K562 (cell line): ENCODE data around the gene SUSD3. TPM values are rescaled to one million over a fixed set of nuclear protein-coding genes. Genes with fewer than 3 reads are reported as not detected.

ENCODE experiments used
- ARID1B ChIP-seq: fragments of 450-650 bp; IDR thresholded peaks from 2 replicates; pipeline ENCODE4 v1.6.1; 2016; ENCODE audit warnings: antibody characterized with exemption, mild to moderate bottlenecking, inconsistent platforms
- CREBBP ChIP-seq: IDR thresholded peaks from one replicate; pipeline ENCODE4 v1.6.1; 2012; ENCODE audit warnings: low read depth, mild to moderate bottlenecking, control low read depth, inconsistent platforms, low read length
- KLF16 ChIP-seq: IDR thresholded peaks from 2 replicates; pipeline ENCODE4 v1.6.1; 2016; ENCODE audit warnings: antibody characterized with exemption
- NFIC ChIP-seq: fragments of 450-650 bp; IDR thresholded peaks from 2 replicates; pipeline ENCODE4 v1.6.1; 2017; ENCODE audit warnings: mild to moderate bottlenecking, inconsistent platforms
- RCOR1 ChIP-seq, 2 experiments: IDR thresholded peaks; 2 replicates each; pipeline ENCODE4 v1.6.1; 2012; ENCODE audit warnings: low read depth in 2 of 2, low read length in 2 of 2, borderline replicate concordance in 1 of 2, improper control_type of control experiment in 1 of 2
- SNRNP70 ChIP-seq: fragments of 200-400 bp; formaldehyde crosslinking; optimal IDR thresholded peaks from 2 replicates; pipeline ENCODE3; 2017; ENCODE audit warnings: low read depth, low read length
- SRSF7 ChIP-seq: fragments of 200-400 bp; formaldehyde crosslinking; optimal IDR thresholded peaks from 2 replicates; pipeline ENCODE3; 2017; ENCODE audit warnings: mild to moderate bottlenecking, low read depth, low read length
- STAT5A ChIP-seq: IDR thresholded peaks from 2 replicates; pipeline ENCODE4 v1.6.1; 2012; ENCODE audit warnings: low read length, inconsistent platforms, borderline replicate concordance
- ZC3H11A ChIP-seq: IDR thresholded peaks from 2 replicates; pipeline ENCODE4 v1.6.1; 2012; ENCODE audit warnings: low read depth, low read length, improper control_type of control experiment
- ZNF79 ChIP-seq: fragments of 250-450 bp; sonication (Bioruptor Pico); IDR thresholded peaks from 2 replicates; pipeline ENCODE4 v1.4.0; 2020; ENCODE audit warnings: low read depth, mild to moderate bottlenecking, moderate library complexity
- polyA plus RNA-seq, 8 experiments: library from polyadenylated mRNA; depleted of rRNA in 4 of 8; stranded (reverse) in 5 of 8; unstranded in 3 of 8; fragments of >200 nt; fragmentation: Nextera tagmentation in 2 of 8; fragmentation: Illumina TruSeq in 1 of 8; extraction: Ambion mirVana in 2 of 8; extraction: Trizol in 1 of 8; gene quantifications; 2 replicates each; pipeline versions ENCODE4 v1.2.1 to v1.2.3, GENCODE V29; 2011 to 2014; ENCODE audit warnings: inconsistent platforms in 1 of 8, missing spikeins in 1 of 8
- total RNA-seq, 7 experiments: library from RNA; depleted of rRNA in 6 of 7; stranded (reverse); fragments of >200 nt in 6 of 7; fragmentation: Illumina TruSeq in 2 of 7; extraction: Trizol in 2 of 7; gene quantifications; 2 replicates each; pipeline versions ENCODE4 v1.2.1 to v1.2.3, GENCODE V29; 2011 to 2021; ENCODE audit warnings: low replicate concordance in 1 of 7
- TF ChIP-seq, protein P1 (sequence below): sonication (generic); formaldehyde crosslinking; IDR thresholded peaks from 2 replicates; pipeline ENCODE4 v1.8.0; 2022; ENCODE audit warnings: mild to moderate bottlenecking, missing genetic modification reagents
- TF ChIP-seq, protein P2 (sequence below): sonication (generic); formaldehyde crosslinking; IDR thresholded peaks from 2 replicates; pipeline ENCODE4 v1.4.0; 2020; ENCODE audit warnings: mild to moderate bottlenecking, missing genetic modification reagents
- TF ChIP-seq, protein P3 (sequence below): fragments of 450-650 bp; IDR thresholded peaks from 2 replicates; pipeline ENCODE4 v1.6.1; 2016

Gene SUSD3
- total and polyA plus RNA-seq, 9 of the 15 experiments (the other 6 are each of a cell fraction or from before 2014, with no cell fraction given), result 1.3 to 21.7 (median 11.4) TPM

DNA sequence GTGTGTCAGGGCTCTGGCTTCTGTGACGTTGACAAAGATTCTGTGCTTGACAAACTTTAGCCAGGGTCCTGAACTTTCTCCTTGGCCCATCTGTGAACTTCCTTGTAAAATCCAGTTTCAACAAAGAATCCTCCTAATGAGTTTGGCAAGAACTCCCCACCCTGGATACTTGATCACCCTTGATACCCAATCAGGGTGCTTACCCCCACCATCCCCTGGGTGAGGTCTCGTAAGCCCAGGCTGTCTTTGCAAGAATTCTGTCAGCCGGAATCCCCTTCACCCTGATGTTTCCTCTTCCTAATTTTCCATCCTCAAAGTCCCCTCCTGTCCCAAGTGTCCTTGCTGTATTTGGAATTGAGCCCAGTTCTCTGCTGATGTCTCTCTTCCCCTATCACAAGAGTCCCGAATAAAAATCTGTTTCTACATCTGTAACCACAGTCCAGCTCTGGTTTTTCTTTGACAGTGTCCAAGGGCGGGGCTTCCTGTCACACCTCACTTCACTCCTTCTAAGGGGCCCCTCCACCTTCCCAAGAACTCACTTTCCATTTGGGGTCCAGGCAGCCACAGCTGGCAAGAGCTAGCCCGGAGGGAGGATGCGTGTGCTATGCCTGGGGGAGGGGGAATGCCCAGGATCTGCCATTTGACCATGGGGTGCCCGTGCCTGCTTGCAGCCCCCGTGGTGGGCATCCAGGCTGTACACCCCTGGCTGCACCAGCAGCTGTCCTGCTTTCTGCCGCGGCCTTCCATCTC is 34.8 kb downstream of the SUSD3 start (continued):
- TF ChIP-seq, protein P1, sequence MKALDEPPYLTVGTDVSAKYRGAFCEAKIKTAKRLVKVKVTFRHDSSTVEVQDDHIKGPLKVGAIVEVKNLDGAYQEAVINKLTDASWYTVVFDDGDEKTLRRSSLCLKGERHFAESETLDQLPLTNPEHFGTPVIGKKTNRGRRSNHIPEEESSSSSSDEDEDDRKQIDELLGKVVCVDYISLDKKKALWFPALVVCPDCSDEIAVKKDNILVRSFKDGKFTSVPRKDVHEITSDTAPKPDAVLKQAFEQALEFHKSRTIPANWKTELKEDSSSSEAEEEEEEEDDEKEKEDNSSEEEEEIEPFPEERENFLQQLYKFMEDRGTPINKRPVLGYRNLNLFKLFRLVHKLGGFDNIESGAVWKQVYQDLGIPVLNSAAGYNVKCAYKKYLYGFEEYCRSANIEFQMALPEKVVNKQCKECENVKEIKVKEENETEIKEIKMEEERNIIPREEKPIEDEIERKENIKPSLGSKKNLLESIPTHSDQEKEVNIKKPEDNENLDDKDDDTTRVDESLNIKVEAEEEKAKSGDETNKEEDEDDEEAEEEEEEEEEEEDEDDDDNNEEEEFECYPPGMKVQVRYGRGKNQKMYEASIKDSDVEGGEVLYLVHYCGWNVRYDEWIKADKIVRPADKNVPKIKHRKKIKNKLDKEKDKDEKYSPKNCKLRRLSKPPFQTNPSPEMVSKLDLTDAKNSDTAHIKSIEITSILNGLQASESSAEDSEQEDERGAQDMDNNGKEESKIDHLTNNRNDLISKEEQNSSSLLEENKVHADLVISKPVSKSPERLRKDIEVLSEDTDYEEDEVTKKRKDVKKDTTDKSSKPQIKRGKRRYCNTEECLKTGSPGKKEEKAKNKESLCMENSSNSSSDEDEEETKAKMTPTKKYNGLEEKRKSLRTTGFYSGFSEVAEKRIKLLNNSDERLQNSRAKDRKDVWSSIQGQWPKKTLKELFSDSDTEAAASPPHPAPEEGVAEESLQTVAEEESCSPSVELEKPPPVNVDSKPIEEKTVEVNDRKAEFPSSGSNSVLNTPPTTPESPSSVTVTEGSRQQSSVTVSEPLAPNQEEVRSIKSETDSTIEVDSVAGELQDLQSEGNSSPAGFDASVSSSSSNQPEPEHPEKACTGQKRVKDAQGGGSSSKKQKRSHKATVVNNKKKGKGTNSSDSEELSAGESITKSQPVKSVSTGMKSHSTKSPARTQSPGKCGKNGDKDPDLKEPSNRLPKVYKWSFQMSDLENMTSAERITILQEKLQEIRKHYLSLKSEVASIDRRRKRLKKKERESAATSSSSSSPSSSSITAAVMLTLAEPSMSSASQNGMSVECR, result 0 out of 2 replicates have a peak, but pooled peaks have one; percentile 15
- TF ChIP-seq NFIC, result peak; percentile 72
- TF ChIP-seq, protein P2, sequence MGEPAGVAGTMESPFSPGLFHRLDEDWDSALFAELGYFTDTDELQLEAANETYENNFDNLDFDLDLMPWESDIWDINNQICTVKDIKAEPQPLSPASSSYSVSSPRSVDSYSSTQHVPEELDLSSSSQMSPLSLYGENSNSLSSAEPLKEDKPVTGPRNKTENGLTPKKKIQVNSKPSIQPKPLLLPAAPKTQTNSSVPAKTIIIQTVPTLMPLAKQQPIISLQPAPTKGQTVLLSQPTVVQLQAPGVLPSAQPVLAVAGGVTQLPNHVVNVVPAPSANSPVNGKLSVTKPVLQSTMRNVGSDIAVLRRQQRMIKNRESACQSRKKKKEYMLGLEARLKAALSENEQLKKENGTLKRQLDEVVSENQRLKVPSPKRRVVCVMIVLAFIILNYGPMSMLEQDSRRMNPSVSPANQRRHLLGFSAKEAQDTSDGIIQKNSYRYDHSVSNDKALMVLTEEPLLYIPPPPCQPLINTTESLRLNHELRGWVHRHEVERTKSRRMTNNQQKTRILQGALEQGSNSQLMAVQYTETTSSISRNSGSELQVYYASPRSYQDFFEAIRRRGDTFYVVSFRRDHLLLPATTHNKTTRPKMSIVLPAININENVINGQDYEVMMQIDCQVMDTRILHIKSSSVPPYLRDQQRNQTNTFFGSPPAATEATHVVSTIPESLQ (CRISPR knock-in tag), result no peak
- TF ChIP-seq SNRNP70, result no peak
- TF ChIP-seq RCOR1 (IDR thresholded peaks at IDR 0.05; ENCODE audit: borderline replicate concordance in 1 of 2, low read depth in 2 of 2, low read length in 2 of 2), result peak; percentile 77 to 94; a peak in 2 of 4 replicates
- TF ChIP-seq ARID1B, result peak; percentile 42
- TF ChIP-seq STAT5A, result no peak
- no peak for TF ChIP-seq CREBBP
- TF ChIP-seq ZNF79, result no peak
- TF ChIP-seq, protein P3, sequence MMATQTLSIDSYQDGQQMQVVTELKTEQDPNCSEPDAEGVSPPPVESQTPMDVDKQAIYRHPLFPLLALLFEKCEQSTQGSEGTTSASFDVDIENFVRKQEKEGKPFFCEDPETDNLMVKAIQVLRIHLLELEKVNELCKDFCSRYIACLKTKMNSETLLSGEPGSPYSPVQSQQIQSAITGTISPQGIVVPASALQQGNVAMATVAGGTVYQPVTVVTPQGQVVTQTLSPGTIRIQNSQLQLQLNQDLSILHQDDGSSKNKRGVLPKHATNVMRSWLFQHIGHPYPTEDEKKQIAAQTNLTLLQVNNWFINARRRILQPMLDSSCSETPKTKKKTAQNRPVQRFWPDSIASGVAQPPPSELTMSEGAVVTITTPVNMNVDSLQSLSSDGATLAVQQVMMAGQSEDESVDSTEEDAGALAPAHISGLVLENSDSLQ, result peak; percentile 42
- no peak for TF ChIP-seq SRSF7
- peak; percentile 50; the same call in 1 of the 2 replicates for TF ChIP-seq KLF16
- no peak for TF ChIP-seq ZC3H11A
